AG08396 (cell line): ENCODE data around the gene CCDC196.
A peak's percentile ranks its signal among the peaks of the same experiment; 100 is the strongest.

Experiments
- DNase-seq: peaks from one replicate; pipeline ENCODE4 v3.0.0; 2012; ENCODE audit warnings: low spot score, mixed read lengths

CCDC196 gene

DNA sequence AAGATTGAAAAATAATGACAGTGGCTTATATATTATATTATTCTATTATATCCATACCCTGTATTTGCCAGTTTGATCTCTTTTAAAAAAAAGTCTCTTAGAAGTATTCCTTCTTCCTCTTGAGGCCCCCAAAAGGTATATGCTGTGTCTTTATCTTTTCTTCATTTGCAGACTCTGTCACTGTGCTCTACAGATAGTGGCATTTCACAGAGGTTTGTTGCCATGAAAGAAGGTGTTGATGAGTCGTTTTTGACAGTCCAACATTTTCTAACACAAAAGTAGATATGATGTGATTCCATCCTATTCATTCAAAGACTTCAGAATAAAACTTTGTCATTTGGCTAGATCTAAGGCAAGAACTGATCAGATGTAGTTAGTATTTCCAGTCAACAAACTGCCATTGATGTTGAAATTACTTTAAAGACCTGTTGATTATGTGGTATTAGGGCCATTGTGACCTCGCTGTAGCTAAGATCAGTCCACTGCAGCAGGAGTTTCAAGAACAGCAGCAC is at the start of gene CCDC196:
TSS of gene CCDC196 (plus strand) at position 462 of the 512 bp plus-strand sequence. CDS start 132 bp downstream, outside the sequence.
- DNase-seq: no peak

DNA sequence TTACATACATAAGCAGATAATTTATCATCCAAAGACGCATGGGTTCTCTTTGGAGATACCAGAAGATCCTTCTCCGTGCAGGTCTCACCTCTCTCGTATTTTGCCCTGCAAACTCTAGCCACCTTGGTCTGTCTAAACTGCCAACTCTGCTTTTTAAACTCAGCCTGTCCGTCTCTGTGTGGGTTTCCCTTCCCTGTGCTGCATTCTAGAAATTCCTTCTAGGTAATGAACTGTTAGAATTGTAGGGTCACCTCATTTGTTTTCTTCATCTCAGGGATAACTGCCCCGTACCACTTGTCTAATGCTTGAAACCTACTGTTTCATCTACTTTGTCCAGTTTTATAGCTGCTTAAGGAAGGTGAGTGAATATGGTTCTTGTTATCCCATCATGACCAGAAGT is 45.4 kb upstream of the CCDC196 start:
- DNase-seq: no peak

DNA sequence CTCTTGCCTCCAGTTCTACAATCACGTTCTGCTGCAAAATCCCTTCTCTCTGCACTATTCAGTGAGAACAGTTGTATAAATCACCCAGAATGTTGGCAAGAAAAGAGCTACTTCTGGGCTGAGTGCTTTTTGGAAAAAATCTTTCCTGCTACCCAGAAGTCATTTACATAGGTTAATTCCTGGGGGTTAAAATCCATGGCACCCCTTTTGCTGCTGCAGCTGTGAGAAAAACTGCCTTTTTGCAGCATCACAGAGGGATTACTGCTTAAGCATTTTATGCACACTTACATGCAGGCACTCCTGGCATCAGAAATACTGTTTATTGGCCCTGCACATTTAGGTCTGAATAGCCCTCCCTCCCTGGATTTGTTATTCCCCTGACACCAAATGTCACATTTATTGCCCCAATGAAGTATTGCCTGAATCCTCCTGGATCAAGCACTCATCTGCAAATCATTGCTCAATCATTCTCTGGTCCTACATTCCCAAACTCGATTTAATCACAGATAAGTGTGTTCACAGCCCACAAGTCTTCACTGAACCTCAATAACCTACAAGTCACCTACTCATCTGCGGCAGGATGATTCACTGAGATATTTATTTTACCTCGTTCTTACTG is 43.1 kb upstream of the CCDC196 start:
- no peak for DNase-seq

DNA sequence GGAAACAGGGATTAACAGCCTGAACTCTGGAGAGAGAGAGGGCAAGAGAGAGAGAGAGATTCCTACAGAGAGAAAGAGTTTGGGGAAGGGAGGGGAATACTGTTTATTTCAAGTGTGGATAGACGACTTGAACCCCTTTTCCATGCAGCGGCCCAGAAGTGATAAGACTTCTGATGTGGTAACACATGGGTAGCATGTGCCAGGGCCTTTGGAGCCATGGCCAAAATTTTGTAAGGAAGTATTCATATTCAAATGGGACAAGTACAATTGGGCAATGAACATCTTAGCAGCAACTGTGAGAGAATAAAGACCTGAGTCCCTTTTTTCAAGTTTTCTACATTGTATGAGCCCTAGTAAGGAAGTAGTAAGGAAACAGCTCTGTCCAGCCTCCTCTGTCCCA is 42.4 kb upstream of the CCDC196 start:
- no peak for DNase-seq

DNA sequence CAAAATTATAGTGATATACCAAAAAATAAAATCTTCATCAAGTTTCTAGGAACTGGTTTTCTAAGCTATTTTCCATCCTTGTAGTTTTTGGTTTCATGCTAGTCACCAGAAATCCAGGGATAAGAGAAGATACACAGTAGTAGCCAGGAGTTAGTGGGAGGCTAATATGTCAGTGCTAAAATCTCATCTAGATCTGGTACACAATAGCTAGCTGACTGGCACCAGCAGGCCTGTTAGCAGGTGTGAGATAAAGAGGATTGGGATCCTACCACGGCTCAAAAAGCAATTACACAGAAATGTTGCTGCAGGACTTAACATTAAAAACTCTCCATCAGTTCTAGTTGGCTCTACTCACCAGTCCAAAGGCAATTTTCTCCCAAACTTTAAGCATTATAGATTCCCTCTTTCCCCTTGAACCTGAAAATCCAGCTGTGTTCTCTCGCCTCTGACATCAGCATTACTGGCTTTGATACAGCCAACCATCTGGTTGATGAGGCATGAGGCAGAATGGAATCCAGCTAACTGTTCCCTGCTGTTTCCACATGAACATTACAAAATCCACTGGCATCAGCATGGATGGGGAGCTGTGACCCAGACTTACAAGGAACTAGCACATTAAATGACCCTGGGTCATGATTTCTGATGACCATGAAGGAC is 41.8 kb upstream of the CCDC196 start:
- DNase-seq: no peak

DNA sequence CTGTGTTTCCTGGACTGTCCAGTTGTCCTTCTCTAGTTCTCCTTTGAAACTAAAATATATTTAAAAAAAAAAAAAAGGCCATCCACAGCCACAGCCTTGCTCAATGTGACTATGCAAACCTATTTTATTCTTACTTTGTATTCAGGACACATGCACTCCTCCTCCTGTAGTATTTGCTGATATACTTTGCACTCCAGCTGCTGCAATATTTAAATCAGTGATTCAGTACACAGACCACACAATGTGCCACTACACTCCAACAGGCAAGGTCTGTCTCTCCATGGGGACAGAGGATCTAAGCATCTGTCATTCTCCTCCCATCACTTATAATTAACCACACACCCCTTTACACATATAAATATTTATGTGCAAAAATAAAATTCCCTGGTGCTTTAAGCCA is 40.2 kb upstream of the CCDC196 start:
- DNase-seq: no peak

DNA sequence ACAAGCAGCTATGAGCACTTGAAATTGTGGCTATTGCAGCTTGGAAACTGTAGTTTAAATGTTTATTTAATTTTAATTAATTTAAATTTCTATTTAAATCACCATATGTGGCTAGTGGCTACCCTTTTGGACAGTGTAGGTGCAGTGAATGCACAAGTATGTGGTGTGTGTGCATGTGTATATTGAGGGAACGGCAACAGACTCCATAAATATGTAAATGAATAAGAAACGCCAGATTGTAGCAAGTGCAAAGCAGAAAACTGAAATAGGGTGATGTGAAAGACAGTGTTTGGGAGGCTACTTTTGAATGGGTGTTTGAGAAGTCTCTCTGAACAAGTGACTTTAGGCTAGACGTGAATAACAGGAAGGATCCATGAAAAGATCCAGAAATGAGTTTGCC is 32.7 kb upstream of the CCDC196 start:
- DNase-seq: no peak

DNA sequence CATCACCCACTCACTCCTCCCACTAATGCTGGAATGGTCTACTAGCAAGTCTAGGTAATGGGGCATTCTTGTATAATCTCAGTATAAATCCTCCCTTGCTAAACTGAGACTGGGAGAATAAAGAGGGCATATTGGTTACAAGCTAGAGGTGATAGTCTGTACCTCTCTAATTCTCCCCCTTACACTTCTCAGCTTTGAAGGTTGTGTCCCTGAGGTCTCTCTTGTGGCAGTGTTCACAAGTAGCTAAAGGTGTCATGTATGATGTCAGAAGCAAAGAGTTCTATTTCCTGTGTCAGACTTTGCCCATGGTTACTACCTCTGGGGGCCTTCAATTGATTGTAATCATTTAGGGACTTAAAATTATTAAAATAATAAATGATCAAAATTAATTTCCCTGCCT is 26.6 kb upstream of the CCDC196 start:
- DNase-seq: no peak

- no peak for DNase-seq
These were observed 21.9 kb upstream of the CCDC196 start for GRCh38 chr14:66464261-66464660.

DNA sequence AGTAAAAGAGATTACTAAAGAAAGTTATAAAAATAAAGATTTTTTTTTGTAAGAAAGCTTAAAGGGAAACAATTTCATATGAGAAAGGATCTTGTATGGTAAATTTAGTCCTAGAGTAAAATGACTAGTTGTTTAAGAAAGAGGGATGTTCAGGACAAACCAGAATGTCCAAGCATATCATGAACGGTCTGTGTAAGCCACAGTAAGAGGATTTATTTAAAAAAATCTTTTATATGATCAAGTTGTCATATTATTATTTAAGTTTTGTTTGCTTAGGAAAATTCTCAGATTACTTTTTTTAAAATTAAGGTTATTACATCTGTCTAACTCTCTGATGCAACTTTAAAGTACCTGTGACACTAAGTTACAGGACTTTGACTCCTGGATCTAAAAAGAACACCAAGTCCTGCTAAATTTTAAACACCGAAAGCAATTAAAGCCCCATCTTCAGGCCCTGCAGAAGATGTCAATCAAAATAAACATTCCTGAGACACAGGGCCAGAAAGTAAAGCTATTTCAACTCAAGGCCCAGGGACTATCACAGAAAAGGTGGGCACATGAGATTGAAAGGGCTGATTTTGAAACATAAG is 17.3 kb upstream of the CCDC196 start:
- no peak for DNase-seq

DNA sequence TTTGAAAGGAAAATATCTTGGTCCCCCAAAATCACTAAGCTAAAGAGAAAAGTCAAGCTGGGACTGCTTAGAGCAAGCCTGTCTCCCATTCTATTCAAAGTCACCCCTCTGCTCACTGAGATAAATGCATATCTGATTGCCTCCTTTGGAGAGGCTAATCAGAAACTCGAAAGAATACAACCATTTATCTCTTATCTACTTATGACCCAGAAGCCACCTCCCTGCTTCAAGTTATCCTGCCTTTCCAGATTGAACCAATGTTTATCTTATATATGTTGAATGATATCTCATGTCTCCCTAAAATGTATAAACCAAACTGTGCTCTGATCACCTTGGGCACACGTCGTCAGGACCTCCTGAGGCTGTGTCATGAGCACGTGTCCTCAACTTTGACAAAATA is 14.6 kb upstream of the CCDC196 start:
- no peak for DNase-seq

- no peak for DNase-seq
These were observed 13.9 kb upstream of the CCDC196 start for GRCh38 chr14:66472251-66472650.

- no peak for DNase-seq
These were observed 12.9 kb upstream of the CCDC196 start for GRCh38 chr14:66473223-66473622.

DNA sequence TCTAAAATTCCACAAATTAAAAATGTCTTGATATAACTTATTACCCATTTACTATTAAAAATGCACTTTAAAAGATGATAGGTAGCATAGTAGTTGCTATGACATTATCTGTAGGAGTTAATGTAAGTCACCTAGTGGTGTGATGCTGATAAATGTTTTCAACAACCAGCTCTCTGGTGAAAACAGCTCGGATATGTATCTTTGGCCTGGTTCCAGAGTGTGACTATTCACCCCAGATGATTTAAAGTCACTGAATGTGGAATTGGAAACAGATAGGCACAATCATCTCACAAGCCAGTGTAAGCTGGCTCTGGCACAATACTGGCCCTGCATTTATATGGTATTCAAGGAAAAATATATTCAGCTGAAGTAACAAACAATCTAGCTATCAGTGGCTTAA is 9.2 kb upstream of the CCDC196 start:
- peak; percentile 4 for DNase-seq

- no peak for DNase-seq
These were observed 8.6 kb upstream of the CCDC196 start for GRCh38 chr14:66477567-66477966.

- no peak for DNase-seq
These were observed 3.3 kb upstream of the CCDC196 start for GRCh38 chr14:66482873-66483272.

DNA sequence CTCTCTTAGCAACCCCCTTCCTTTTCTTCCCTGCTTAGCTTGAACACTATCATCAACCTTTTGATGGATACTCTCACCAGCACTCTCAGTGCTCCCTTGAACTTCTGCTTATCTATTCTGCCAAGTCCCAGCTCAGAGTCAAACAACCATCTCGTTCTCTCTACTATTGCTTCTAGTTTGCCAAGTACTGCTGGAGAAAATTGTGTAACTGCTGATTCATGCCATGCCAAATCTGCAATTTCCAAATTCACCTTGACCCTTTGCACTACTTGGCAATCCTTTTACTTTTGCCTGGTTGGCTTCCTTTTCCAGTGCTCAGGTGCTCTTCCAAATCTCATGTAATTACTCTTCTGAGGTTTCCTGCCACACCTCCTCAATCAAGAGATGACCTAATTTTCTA is 2.8 kb upstream of the CCDC196 start:
- no peak for DNase-seq

DNA sequence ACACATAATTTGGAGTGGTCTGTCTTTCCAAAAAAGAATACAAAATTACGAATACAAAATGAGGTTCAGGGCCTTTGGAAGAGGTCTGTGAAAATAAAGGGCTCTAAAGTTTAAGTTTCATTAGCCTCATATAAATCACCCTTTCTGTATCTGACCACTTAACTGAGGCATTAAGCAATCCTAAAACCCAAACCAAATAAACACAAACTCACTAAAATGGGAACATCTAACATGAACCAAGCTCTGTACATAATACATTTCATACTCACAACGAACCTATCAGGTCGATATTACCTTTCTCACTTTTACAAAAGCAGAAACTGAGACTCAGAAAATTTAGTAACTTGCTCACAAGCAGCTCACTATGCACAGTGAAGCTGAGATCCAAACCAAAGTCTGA is 1.1 kb upstream of the CCDC196 start:
- no peak for DNase-seq

DNA sequence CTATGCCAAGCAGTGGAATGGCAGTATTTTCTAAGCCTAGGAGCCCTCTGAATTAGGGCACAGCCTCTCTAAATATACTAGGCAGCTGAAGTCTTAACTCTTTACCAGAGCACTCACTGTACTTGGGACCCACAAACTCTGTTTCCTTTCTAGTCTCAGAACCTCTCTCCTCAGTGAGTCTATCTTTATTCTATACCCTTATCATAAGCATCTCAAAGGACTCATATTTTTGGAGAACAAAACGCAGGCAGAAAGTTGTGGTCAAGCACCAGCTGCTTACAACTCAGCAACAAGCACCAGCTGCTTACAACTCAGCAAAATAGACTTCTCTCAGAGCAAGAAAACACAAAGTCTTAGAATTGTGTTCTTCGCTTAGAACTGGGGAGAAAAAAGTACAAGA is 993 bp downstream of the CCDC196 start:
- no peak for DNase-seq

DNA sequence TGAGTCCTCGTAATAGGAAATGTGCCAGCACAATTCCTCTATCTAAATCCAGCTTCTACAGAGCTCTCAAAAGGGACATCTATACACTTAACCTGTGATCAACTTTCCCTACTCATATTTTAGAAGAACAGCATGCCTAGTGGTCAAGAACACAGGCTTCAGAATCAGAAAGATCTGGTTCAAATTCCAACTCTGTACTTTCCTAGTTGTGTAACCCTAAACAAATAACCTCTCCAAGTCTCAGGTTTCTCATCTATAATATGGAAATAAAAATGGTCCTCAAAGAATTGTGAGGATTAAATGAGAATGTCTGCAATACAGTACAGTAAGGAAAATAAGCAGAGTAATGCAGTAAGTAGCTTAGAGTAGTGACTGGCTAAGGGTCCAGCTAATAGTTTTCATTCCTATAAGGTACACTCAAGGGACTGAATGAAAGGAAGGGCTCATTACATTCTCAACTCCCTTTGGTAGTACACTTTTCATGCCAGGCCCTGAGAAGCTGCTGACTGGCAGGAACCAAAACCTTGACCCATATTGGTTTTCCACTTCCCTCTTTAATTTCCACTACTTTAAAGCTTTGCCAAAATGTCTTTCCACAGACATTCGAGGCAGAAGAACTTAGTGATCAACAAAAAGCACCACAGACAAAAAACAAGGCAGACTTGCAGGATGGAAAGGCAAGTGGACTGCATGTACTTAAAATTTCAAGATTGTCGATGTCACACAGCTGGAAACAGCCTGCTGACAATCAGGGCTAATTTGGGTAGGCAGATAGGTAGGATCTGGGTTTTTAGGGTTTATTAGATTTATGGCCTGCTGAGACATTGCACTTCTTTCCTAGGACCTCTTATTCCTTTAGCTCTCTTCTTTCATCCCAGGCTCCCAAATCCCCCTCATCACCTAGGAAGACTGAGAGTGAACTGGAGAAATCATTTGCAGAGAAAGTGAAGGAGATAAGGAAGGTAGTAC is 4.3 kb downstream of the CCDC196 start:
- no peak for DNase-seq

DNA sequence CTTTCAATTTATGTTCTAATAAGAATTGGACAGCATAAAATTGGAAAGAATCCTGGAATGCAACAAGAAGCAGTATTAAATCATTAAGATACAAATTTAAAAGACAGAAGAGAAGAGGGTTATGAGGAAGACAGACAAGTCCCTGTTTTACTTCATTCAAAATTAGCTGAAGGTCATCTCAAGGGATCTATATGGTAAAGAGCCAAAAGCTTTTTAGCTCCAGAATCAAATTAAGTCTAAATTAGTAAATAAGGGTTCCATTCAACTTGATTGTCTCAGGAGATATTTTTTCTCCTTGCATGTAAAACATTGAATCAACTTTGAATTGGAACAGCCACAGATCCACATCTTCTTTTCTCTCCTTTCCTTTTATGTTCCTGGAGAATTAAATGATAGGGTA is 7.6 kb downstream of the CCDC196 start:
- no peak for DNase-seq
